Hematopoietic multipotent progenitor cell treated with erythropoietin and hydrocortisone succinate and interleukin-3 and kit ligand, for 17 days (in vitro differentiated cells): ENCODE measurements around the gene SLC2A4.

Experiments used
- DNase-seq: peaks from one replicate; pipeline ENCODE4 v3.0.0-alpha.2; 2015; ENCODE audit warnings: low spot score

The SLC2A4 gene

DNA sequence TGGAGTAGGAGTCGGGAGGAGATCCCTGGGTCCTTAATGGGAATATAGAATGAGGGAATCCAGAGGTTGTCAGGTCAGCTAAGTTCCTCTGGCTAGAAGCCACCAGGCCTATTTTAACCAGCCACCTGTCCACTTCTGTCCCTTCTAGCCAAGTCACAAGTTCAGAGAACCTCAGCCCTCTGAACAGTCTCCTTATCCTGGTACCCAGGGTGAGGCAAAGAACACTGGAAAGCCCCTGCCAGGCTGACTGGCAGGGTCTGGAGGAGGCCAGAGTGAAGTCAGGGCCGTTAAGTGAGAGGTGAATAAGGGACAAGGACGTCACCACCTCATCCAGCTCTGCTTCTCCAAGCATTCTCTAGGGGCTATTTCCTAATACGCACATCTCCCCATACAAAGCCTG, 32.7 kb upstream of the SLC2A4 start:
- no peak for DNase-seq

DNA sequence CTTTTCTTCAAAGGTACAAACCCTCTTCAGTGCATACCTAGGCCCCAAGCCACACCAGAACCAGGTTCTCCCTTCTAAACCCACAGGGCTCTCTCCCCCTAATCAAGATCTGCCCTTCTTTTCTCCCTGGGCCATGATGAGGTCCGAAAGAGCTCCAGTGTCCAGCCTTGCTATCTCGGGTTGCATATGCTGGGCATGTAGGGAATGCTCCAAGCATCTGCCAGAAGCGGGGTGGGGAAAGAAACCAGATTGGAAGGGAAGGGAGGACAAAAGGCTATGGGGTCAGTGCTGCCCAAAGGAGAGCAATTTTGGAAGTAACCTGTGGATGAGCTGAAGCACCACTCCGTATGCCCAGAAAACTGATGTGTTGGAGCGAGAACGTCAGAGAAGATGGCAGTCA, 32.3 kb upstream of the SLC2A4 start:
- no peak for DNase-seq

- DNase-seq: no peak
These were observed 31.7 kb upstream of the SLC2A4 start for GRCh38 chr17:7249830-7250229.

- peak; percentile 52 for DNase-seq
These were observed 30.6 kb upstream of the SLC2A4 start for GRCh38 chr17:7250695-7251627.

- peak; percentile 100 for DNase-seq
These were observed 29.8 kb upstream of the SLC2A4 start, which contains the start of gene CTDNEP1 for GRCh38 chr17:7251661-7252175. CTDNEP1 (minus strand) TSS chr17:7251734; CDS start chr17:7251296, 438 bp downstream.

DNA sequence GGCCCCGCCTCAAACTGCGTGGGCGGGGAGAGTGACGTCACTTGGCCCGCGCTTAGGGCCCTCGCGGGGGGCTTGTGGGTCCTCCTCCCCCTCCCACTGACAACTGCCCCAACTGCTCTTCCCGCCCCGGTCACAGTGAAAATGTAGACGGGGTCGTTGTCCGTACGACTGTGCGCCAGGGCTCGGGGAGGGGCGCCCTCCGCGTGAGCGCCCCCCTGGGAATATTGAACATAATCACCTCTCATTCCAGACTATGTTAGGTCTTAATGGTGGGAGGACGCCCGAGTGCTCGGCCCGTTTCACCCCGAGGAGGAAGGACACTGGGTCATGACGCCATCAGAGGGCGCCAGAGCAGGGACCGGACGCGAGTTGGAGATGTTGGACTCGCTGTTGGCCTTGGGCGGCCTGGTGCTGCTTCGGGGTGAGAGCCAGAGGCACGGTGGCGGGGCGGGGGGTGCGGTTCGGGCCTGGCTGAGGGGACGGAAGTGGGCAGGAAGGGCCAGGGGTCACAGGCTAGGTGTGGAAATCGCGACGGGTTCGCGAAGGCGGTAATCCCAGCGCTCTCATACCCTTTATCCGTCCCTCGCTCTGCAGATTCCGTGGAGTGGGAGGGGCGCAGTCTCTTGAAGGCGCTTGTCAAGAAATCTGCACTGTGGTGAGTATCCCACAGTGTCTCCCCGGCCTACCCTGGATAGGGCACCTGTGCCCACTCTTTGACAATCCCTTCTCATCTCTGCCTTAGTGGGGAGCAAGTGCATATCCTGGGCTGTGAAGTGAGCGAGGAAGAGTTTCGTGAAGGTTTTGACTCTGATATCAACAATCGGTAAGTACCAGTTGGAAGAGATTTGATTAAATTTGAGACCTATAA, 29.1 kb upstream of the SLC2A4 start, which contains the start of gene ELP5:
Gene ELP5 (plus strand): TSS at position 40 of the 868 bp plus-strand sequence. CDS start 336 bp downstream, at position 376.
- DNase-seq: peak; percentile 95

DNA sequence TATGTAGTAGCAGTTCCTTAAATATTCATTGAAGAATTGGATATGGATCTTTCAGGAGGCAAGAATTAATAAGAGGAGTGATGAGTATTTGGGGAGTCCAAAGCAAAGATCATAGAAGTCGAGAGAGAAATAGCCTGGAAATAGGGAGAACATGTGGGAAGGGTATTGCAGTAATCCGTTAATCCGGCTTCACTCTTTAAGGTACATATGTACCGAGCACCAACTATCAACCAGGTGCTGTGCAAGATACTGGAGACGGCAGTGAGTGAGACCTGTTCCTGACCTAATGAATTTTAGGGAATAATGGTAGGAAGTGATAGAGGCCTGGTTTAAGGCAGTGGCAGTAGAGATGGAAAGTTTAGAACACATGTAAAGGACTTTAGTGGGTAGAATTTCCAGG, 28.4 kb upstream of the SLC2A4 start:
- DNase-seq: no peak

GRCh38 chr17:7254511-7254910, 27.0 kb upstream of the SLC2A4 start:
- DNase-seq: no peak

GRCh38 chr17:7256766-7257456, 24.6 kb upstream of the SLC2A4 start:
- no peak for DNase-seq

DNA sequence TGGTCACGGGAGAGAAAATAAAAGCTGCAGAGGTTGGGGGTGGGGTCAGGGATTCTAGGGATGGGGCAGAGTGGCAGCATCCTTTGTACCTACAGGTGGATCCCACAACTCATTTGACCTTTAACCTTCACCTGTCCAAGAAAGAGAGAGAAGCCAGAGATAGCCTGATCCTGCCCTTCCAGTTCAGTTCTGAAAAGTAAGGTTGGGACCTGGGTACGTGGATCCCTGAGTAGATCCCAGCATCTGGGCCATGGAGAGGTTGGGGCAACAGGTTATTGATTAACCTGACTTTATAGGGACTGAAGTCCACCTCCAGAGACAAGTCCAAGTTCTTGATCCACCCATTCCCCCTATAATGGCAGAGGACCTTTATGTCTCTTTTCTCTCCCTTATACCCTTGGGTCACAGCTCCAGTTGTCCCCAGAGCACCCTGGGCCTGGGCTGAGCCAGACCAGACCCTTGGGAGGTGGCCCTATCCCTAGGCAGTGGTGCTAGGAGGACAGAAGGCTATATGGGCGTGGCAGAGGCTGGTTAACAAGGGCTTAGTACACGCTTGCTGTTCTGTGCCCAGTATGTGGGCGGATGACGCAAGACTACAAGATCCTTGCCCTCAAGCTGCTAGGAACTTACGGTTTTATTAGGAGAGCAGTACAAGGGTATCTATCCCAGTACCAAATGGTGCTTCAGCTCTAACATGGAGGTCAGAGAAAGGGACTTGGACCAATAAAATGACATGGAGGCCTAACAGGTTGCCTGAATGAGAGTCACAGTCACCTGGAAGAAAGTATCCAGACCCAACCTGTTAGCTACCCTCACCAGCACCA, 22.6 kb upstream of the SLC2A4 start:
- no peak for DNase-seq

DNA sequence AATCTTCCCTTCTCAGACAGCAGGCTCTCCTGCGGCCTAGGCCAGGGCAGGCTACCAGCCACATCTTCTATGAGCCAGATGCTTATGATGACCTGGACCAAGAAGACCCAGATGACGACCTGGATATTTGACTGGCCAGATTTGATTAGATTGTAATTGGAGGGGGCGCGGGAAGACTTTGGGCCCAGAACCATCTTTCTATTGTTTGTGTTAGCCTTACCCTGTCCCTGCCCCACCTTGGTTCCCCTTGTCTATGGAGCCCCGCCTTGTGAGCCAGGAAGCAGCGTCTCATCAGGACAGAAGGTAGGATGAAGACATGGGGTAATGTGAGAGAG, 22.0 kb upstream of the SLC2A4 start:
- DNase-seq: no peak

GRCh38 chr17:7260151-7260550, 21.4 kb upstream of the SLC2A4 start:
- DNase-seq: no peak

DNA sequence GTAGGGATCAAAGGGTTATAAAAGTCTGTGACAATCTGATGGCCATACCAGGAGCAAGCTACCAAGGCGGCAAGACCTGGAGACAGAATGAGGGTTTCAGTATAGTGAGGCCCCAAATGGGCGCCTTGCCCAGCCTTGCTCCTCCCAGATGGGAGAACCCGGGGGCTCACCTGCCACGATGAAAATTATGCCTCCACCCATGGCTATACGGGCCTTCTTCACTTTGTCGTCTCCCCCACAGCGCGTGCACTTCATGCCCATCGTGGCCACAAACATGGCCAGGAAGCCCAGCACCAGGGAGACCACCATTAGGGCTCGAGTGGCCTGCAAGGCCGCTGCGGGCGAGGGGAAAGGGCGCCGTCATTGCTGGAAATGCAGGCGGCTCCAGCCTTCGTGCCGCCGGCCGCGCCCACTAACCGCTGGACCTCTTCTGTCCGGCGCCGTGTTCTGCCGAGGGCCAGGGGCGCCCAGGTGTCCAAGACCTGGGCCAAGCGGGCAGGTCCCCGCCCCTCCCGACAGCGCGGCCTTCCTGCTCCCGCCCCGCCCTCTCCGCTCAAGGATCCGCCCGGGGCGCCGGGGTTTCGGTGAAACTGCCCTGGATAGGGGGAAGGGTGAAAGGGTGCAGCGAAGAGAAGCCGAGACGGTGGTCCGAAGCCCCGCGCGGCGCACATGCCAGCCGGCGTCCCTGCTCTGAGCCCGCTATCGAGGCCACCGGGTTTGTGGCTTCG, 20.7 kb upstream of the SLC2A4 start:
- peak; percentile 25 for DNase-seq

DNA sequence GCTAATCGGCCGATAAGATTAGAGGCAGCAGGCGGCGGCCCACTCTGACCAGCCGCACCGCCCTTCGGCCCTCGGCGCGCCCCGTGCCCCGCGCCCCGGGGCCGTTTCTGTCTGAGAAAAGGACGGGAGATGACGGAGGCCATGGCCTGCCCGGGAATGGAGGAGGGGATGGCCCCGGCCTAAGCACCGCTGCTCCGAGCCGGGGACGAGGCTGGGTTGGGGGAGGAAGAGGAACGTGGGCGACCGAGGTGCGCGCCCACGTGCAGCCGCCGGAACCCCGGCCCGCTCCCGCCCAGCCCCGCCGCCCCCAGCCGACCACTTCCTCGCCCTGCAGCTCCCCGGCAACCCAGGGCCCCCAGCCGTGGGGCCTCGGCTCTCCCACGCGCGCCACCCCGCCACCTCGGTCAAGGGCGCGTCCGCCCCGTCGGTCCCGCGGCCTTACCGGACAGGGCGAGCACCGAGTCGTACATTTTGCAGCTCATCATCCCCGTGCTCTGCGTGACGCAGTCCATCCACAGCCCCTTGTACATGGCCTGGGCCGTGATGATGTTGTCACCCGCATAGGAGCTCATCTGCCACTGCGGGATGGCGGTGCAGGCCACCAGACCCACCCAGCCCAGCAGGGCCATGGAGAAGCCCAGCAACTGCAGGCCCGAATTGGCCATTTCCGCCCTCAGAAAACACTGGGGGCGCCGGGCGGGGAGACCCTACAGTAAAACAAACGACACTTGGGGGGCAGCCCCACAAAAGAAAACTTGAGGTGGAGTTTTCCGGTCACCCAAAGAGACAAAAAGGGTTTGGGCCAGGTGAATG, 19.9 kb upstream of the SLC2A4 start:
- no peak for DNase-seq

GRCh38 chr17:7262192-7262934, 19.2 kb upstream of the SLC2A4 start, which contains the start of gene CLDN7:
CLDN7 (minus strand) TSS chr17:7262478; CDS start chr17:7262043, 435 bp downstream.
- DNase-seq: no peak

DNA sequence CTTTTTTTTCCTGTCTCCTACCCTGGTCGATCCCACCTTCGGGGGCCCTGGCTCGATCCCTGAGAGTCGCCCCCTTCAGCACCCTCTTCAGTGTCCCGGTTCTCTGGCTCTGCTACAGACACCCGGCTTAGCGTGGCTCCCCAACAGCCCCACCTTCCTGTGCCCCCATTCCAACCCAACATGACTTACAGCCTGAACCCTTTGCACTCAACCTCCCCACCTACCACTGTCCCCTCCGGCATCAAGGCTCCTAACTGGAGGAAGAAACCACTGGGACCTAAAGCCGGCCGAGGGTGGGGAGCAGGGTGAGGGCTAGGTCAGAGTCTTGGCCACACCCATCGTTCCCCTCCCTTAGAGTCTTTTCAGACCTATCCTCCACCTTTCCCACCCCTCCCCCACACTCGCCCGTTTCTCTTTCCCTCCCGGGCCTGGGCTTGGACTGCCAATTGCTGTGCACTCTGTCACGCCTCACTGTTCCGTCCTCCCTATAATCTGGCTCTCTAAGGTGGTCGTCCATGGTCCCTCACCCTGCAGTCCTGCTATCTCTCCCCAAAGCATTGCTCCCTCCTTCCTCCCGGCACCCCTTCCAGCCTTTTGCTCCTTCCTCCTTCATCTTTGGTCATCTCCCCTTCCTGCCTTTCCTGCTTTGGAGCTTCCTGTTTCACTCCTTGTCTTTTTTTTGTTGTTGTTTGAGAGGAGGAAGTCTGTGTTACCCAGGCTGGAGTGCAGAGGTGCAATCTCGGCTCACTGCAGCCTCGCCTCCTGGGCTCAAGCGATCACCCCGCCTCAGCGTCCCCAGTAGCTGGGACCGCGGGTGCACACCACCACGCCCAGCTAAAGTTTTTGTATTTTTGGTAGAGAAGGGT, 18.4 kb upstream of the SLC2A4 start:
- no peak for DNase-seq

- DNase-seq: no peak
These were observed 17.8 kb upstream of the SLC2A4 start for GRCh38 chr17:7263801-7264078.

DNA sequence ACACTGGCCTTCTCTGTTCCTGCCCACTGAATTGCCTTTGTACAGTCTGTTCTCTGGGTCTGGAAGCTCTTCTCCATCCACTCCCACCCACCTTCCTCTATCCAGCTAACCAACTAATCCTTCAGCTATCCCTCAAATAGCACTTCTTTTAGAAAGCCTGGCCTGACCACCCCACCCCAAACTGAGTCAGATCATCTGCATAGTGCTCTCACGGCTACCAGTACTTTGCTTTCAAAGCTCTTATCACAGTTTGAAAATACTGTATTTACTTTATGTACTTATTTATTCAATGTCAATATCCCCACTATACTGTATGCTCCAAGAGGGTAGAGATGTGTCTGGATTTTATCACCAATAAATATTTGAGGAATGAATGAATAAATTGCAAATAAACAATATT, 14.7 kb upstream of the SLC2A4 start:
- DNase-seq: no peak
